H1 (cell line): Measurements from ENCODE around the gene STXBP5. TPM values are rescaled to one million over a fixed set of nuclear protein-coding genes. Genes with fewer than 3 reads are reported as not detected.

Experiments
- CTCF ChIA-PET: fragments of 300-600 bp; sonication (Branson Sonifier 250); formaldehyde crosslinking; loops from one replicate; lab custom pipeline; 2021; ENCODE audit not compliant: partially characterized antibody; lab: Charles Lee
- POLR2A ChIA-PET: fragments of 300-600 bp; sonication (Branson Sonifier 250); formaldehyde crosslinking; loops from one replicate; lab custom pipeline; 2021; ENCODE audit warnings: inconsistent platforms; ENCODE audit not compliant: partially characterized antibody; lab: Charles Lee
- DNase-seq, 2 experiments: peaks; one replicate each; pipeline versions ENCODE4 v3.0.0 to v3.0.0-alpha.2; 2010 to 2022; ENCODE audit warnings: low spot score in 2 of 2, low read depth in 1 of 2, mixed read lengths in 1 of 2
- FAIRE-seq: peaks from 2 replicates; lab custom pipeline; 2011; peaks lifted over from hg19 to GRCh38; lab: Jason Lieb, UNC
- H2AFZ ChIP-seq: 2 replicates; pipeline ENCODE4 v1.8.1; 2012; ENCODE audit warnings: low read length, inconsistent platforms
- H2AK5ac ChIP-seq: 2 replicates; pipeline ENCODE4 v1.6.1; 2013; ENCODE audit warnings: low read depth, low read length
- H2BK120ac ChIP-seq: replicated peaks from 2 replicates; pipeline ENCODE3; 2013; ENCODE audit warnings: low read depth, low read length, inconsistent platforms
- H2BK12ac ChIP-seq: 2 replicates; pipeline ENCODE4 v1.6.1; 2013; ENCODE audit warnings: low read depth, low read length
- H2BK15ac ChIP-seq: 2 replicates; pipeline ENCODE4 v1.6.1; 2013; ENCODE audit warnings: low read length
- H2BK20ac ChIP-seq: 2 replicates; pipeline ENCODE4 v1.6.1; 2013; ENCODE audit warnings: low read length
- H2BK5ac ChIP-seq: 2 replicates; pipeline ENCODE4 v1.6.1; 2013; ENCODE audit warnings: low read depth, low read length
- H3K14ac ChIP-seq: 2 replicates; pipeline ENCODE4 v1.6.1; 2013; ENCODE audit warnings: inconsistent platforms; ENCODE audit not compliant: insufficient read length
- H3K18ac ChIP-seq: 2 replicates; pipeline ENCODE4 v1.6.1; 2013; ENCODE audit warnings: low read length; ENCODE audit errors: extremely low read depth
- H3K23ac ChIP-seq: 2 replicates; pipeline ENCODE4 v1.6.1; 2013; ENCODE audit warnings: inconsistent platforms; ENCODE audit not compliant: insufficient read length
- H3K23me2 ChIP-seq: 2 replicates; pipeline ENCODE4 v1.6.1; 2013; ENCODE audit warnings: low read depth, low read length
- H3K27ac ChIP-seq: 2 replicates; pipeline ENCODE4 v1.6.1; 2011; ENCODE audit warnings: low read depth, low read length, inconsistent platforms
- H3K27me3 ChIP-seq, 4 experiments: replicated peaks in 1 of 4; 1 replicate in 1 of 4; 2 replicates in 3 of 4; pipeline versions ENCODE4 v1.6.1 to v1.8.1; 2011 to 2013; ENCODE audit warnings: low read length in 3 of 4, mild to moderate bottlenecking in 3 of 4, inconsistent platforms in 2 of 4, mixed read lengths in 2 of 4, moderate library complexity in 1 of 4; ENCODE audit not compliant: control insufficient read depth in 3 of 4, insufficient read depth in 3 of 4; ENCODE audit errors: extremely low read depth in 1 of 4
- H3K36me3 ChIP-seq, 4 experiments: 2 replicates each; pipeline versions ENCODE4 v1.6.1 to v1.8.1; 2011 to 2013; ENCODE audit warnings: mild to moderate bottlenecking in 4 of 4, low read length in 3 of 4, moderate library complexity in 2 of 4, control low read depth in 1 of 4, inconsistent platforms in 1 of 4; ENCODE audit not compliant: insufficient read depth in 4 of 4, control insufficient read depth in 2 of 4
- H3K4ac ChIP-seq: replicated peaks from 2 replicates; pipeline ENCODE3; 2013; ENCODE audit warnings: low read length, low read depth, mixed read lengths, inconsistent platforms; ENCODE audit not compliant: insufficient read length
- H3K4me1 ChIP-seq, 4 experiments: replicated peaks in 1 of 4; 1 replicate in 1 of 4; 2 replicates in 3 of 4; pipeline versions ENCODE4 v1.6.1 to v1.8.1; 2011 to 2013; ENCODE audit warnings: low read length in 3 of 4, inconsistent platforms in 2 of 4, mixed read lengths in 1 of 4; ENCODE audit not compliant: insufficient read depth in 4 of 4, control insufficient read depth in 3 of 4
- H3K4me2 ChIP-seq, 2 experiments: 2 replicates each; pipeline versions ENCODE4 v1.6.1 to v1.8.1; 2011 to 2013; ENCODE audit warnings: low read depth in 2 of 2, low read length in 2 of 2, control low read depth in 1 of 2, inconsistent platforms in 1 of 2, mild to moderate bottlenecking in 1 of 2; ENCODE audit not compliant: insufficient read depth in 1 of 2
- H3K4me3 ChIP-seq, 4 experiments: fragments of 200-600, 300-600 bp in 1 of 4; sonication (generic), shearing (Covaris generic), sonication (Bioruptor Twin) in 1 of 4; 2 replicates each; pipeline versions ENCODE4 v1.5.1 to v1.8.1; 2011 to 2016; ENCODE audit warnings: low read length in 4 of 4, low read depth in 3 of 4, control low read depth in 2 of 4, inconsistent platforms in 2 of 4, mild to moderate bottlenecking in 2 of 4, mixed read lengths in 1 of 4, moderate library complexity in 1 of 4; ENCODE audit not compliant: insufficient read depth in 2 of 4; ENCODE audit errors: extremely low read depth in 1 of 4
- H3K56ac ChIP-seq: replicated peaks from 2 replicates; pipeline ENCODE3; 2013; ENCODE audit warnings: low read depth, mild to moderate bottlenecking, mixed read lengths, low read length, inconsistent platforms; ENCODE audit not compliant: insufficient read length
- H3K79me1 ChIP-seq: 2 replicates; pipeline ENCODE4 v1.6.1; 2013; ENCODE audit warnings: low read depth, low read length, control low read depth
- H3K79me2 ChIP-seq, 2 experiments: 2 replicates each; pipeline versions ENCODE4 v1.6.1 to v1.8.1; 2012 to 2013; ENCODE audit warnings: low read length in 2 of 2, mild to moderate bottlenecking in 2 of 2, inconsistent platforms in 1 of 2; ENCODE audit not compliant: insufficient read depth in 2 of 2, control insufficient read depth in 1 of 2
- H3K9ac ChIP-seq, 4 experiments: replicated peaks in 1 of 4; 1 replicate in 1 of 4; 2 replicates in 3 of 4; pipeline versions ENCODE4 v1.6.1 to v1.8.1; 2011 to 2013; ENCODE audit warnings: low read depth in 3 of 4, low read length in 3 of 4, control low read depth in 2 of 4, mild to moderate bottlenecking in 2 of 4, moderate library complexity in 2 of 4, inconsistent platforms in 1 of 4; ENCODE audit errors: extremely low read depth in 1 of 4
- H3K9me3 ChIP-seq, 2 experiments: 2 replicates each; pipeline versions ENCODE4 v1.6.1 to v1.8.1; 2012 to 2013; ENCODE audit warnings: mild to moderate bottlenecking in 2 of 2, moderate library complexity in 2 of 2, control low read depth in 1 of 2, inconsistent platforms in 1 of 2, low read depth in 1 of 2, low read length in 1 of 2, mixed read lengths in 1 of 2; ENCODE audit not compliant: insufficient read depth in 2 of 2
- H4K20me1 ChIP-seq, 2 experiments: replicated peaks in 1 of 2; 2 replicates each; pipeline versions ENCODE3 to v1.8.1; 2011 to 2013; ENCODE audit warnings: inconsistent platforms in 2 of 2, low read length in 2 of 2, mild to moderate bottlenecking in 1 of 2; ENCODE audit not compliant: insufficient read depth in 2 of 2, control insufficient read depth in 1 of 2
- H4K5ac ChIP-seq: 2 replicates; pipeline ENCODE4 v1.6.1; 2013; ENCODE audit warnings: low read length, low read depth, mixed read lengths, inconsistent platforms; ENCODE audit not compliant: insufficient read length
- H4K8ac ChIP-seq: 2 replicates; pipeline ENCODE4 v1.8.0; 2013; ENCODE audit warnings: mild to moderate bottlenecking, moderate library complexity, low read length, inconsistent platforms; ENCODE audit not compliant: insufficient read depth; ENCODE audit errors: extremely low read depth
- H4K91ac ChIP-seq: replicated peaks from 2 replicates; pipeline ENCODE3; 2013; ENCODE audit warnings: low read length, mixed read lengths, inconsistent platforms; ENCODE audit not compliant: insufficient read length
- POU5F1 ChIP-seq: IDR thresholded peaks from 2 replicates; pipeline ENCODE4 v1.6.1; 2011; ENCODE audit warnings: low read depth, mild to moderate bottlenecking, low read length, moderate library complexity
- WGBS, 2 experiments: shearing (Covaris generic) in 1 of 2; methylation state at CpG; one replicate each; pipeline versions ENCODE4 v1.1.6 to v1.1.7; 2013 to 2015; ENCODE audit warnings: low lambda C conversion rate in 2 of 2, mixed read lengths in 2 of 2, inconsistent platforms in 1 of 2, low coverage in 1 of 2, missing lambda C conversion rate in 1 of 2; ENCODE audit not compliant: insufficient replicate concordance in 2 of 2, insufficient coverage in 1 of 2, insufficient read length in 1 of 2; ENCODE audit errors: extremely low coverage in 1 of 2, missing lambda C conversion rate in 1 of 2; 5-methylcytosine and 5-hydroxymethylcytosine counted together
- polyA plus RNA-seq, 7 experiments: library from polyadenylated mRNA; depleted of rRNA in 3 of 7; stranded (reverse) in 5 of 7; unstranded in 2 of 7; fragments of >200 nt in 5 of 7; fragments of 200-250 nt in 2 of 7; gene quantifications; 1 replicate in 5 of 7; 2 replicates in 1 of 7; 4 replicates in 1 of 7; pipeline versions ENCODE4 v1.2.1 to v1.2.3, GENCODE V29; 2011 to 2013; ENCODE audit warnings: missing spikeins in 2 of 7, mixed read lengths in 2 of 7
- total RNA-seq: library from RNA; stranded (reverse); fragmentation: NEBNext Ultra II Directional; extraction: Animal tissue kit (Norgen Biotek cat#: 25700); gene quantifications from 2 replicates; pipeline ENCODE4 v1.2.1, GENCODE V29; 2021

The STXBP5 gene
- total and polyA plus RNA-seq, 2 of the 8 experiments (the other 6 are each of a cell fraction or from before 2014, with no cell fraction given): 2.7 to 10.8 TPM

GRCh38 chr6:147180926-147181325 lies 23.3 kb upstream of the STXBP5 start:
- H3K14ac ChIP-seq: no peak overlapping the region
- H3K56ac ChIP-seq: no peak overlapping the region
- H3K36me3 ChIP-seq: no peaks in the 10 kb centered on the region
- no peak overlapping the region for H3K27ac ChIP-seq
- DNase-seq (no peak), FAIRE-seq (no peak)
- no peak overlapping the region for H3K4me3 ChIP-seq
- no peaks in the 10 kb centered on the region for H3K9me3 ChIP-seq
- H3K23me2 ChIP-seq: no peaks in the 10 kb centered on the region
- H2AFZ ChIP-seq: no peak overlapping the region
- CTCF ChIA-PET: no interaction called here
- H3K4me1 ChIP-seq: no peaks in the 10 kb centered on the region
- H2BK20ac ChIP-seq: no peak overlapping the region
- H3K79me2 ChIP-seq: no peaks in the 10 kb centered on the region
- no peak overlapping the region for H4K91ac ChIP-seq
- H3K4ac ChIP-seq: no peak overlapping the region
- no peaks in the 10 kb centered on the region for H3K79me1 ChIP-seq
- H3K4me2 ChIP-seq: no peak overlapping the region
- 90% methylated on average over 7 of the region's 7 CpGs; no CpG with 5 or more reads in 1 of the 2 experiments for WGBS, 2 experiments
- H3K18ac ChIP-seq: no peak overlapping the region
- no peak overlapping the region for H4K8ac ChIP-seq
- H4K20me1 ChIP-seq: no peaks in the 10 kb centered on the region
- POLR2A ChIA-PET: no interaction called here
- H2BK120ac ChIP-seq: no peak overlapping the region
- H3K23ac ChIP-seq: no peak overlapping the region
- H3K27me3 ChIP-seq: no peaks in the 10 kb centered on the region
- H2BK15ac ChIP-seq: no peak overlapping the region
- no peak overlapping the region for H2AK5ac ChIP-seq
- no peak overlapping the region for H2BK5ac ChIP-seq
- TF ChIP-seq POU5F1: no peak
- no peak overlapping the region for H3K9ac ChIP-seq
- H2BK12ac ChIP-seq: no peak overlapping the region
- no peak overlapping the region for H4K5ac ChIP-seq
